HepG2 (cell line): ENCODE data around the gene PRKCZ. TPM values are rescaled to one million over a fixed set of nuclear protein-coding genes. Genes with fewer than 3 reads are reported as not detected.

ENCODE experiments used
- ARID4A ChIP-seq: sonication (generic); formaldehyde crosslinking; IDR thresholded peaks from 2 replicates; pipeline ENCODE4 v1.5.0; 2020; ENCODE audit warnings: mild to moderate bottlenecking, missing genetic modification reagents, borderline replicate concordance
- ASH2L ChIP-seq: fragments of 300-600, 200-600 bp; sonication (generic); IDR thresholded peaks from 2 replicates; pipeline ENCODE4 v1.7.0; 2017; ENCODE audit warnings: low read depth, mild to moderate bottlenecking, moderate library complexity, mixed read lengths, low read length; ENCODE audit not compliant: insufficient read length
- ATF1 ChIP-seq: IDR thresholded peaks from 2 replicates; pipeline ENCODE4 v1.6.1; 2016; ENCODE audit warnings: mild to moderate bottlenecking, control low read depth
- CBX1 ChIP-seq: IDR thresholded peaks from one replicate; pipeline ENCODE4 v1.6.1; 2016; ENCODE audit warnings: antibody characterized with exemption, low read depth
- HDAC6 ChIP-seq: fragments of 200-600 bp; sonication (generic); IDR thresholded peaks from 2 replicates; pipeline ENCODE4 v1.7.0; 2017; ENCODE audit warnings: mild to moderate bottlenecking, antibody characterized with exemption, low read length, low read depth
- HOXA5 ChIP-seq: sonication (generic); formaldehyde crosslinking; IDR thresholded peaks from 2 replicates; pipeline ENCODE4 v1.4.0; 2020; ENCODE audit warnings: missing genetic modification reagents
- ISX ChIP-seq: sonication (generic); formaldehyde crosslinking; conservative IDR thresholded peaks from 2 replicates; pipeline ENCODE4 v1.5.0; 2020; ENCODE audit warnings: missing genetic modification reagents
- NFATC3 ChIP-seq: sonication (generic); formaldehyde crosslinking; IDR thresholded peaks from 2 replicates; pipeline ENCODE4 v1.5.1; 2020; ENCODE audit warnings: mild to moderate bottlenecking, missing genetic modification reagents
- PBX2 ChIP-seq: IDR thresholded peaks from 2 replicates; pipeline ENCODE4 v1.6.1; 2016; ENCODE audit warnings: control low read depth
- TAF1 ChIP-seq: sonication (generic); formaldehyde crosslinking; IDR thresholded peaks from 2 replicates; pipeline ENCODE4 v1.4.0; 2020; ENCODE audit warnings: missing genetic modification reagents
- YEATS2 ChIP-seq: sonication (generic); formaldehyde crosslinking; IDR thresholded peaks from 2 replicates; pipeline ENCODE4 v1.4.0; 2020; ENCODE audit warnings: missing genetic modification reagents, borderline replicate concordance
- ZBTB42 ChIP-seq: sonication (generic); formaldehyde crosslinking; IDR thresholded peaks from 2 replicates; pipeline ENCODE4 v1.5.0; 2020; ENCODE audit warnings: mild to moderate bottlenecking, missing genetic modification reagents
- ZBTB7B ChIP-seq: sonication (generic); formaldehyde crosslinking; IDR thresholded peaks from 2 replicates; pipeline ENCODE4 v1.4.0; 2020; ENCODE audit warnings: missing genetic modification reagents
- ZFP82 ChIP-seq: sonication (generic); formaldehyde crosslinking; IDR thresholded peaks from 2 replicates; pipeline ENCODE4 v1.5.1; 2020; ENCODE audit warnings: mild to moderate bottlenecking, missing genetic modification reagents, borderline replicate concordance
- ZNF337 ChIP-seq: sonication (generic); formaldehyde crosslinking; IDR thresholded peaks from 2 replicates; pipeline ENCODE4 v1.5.1; 2020; ENCODE audit warnings: missing genetic modification reagents, low read depth, mild to moderate bottlenecking, borderline replicate concordance
- ZNF362 ChIP-seq: sonication (generic); formaldehyde crosslinking; IDR thresholded peaks from 2 replicates; pipeline ENCODE4 v1.4.0; 2020; ENCODE audit warnings: missing genetic modification reagents, mild to moderate bottlenecking, borderline replicate concordance
- ZNF674 ChIP-seq: sonication (generic); formaldehyde crosslinking; IDR thresholded peaks from 2 replicates; pipeline ENCODE4 v1.5.0; 2020; ENCODE audit warnings: low read depth, mild to moderate bottlenecking, missing genetic modification reagents
- ZNF678 ChIP-seq: sonication (generic); formaldehyde crosslinking; IDR thresholded peaks from 2 replicates; pipeline ENCODE4 v1.4.0; 2020; ENCODE audit warnings: mild to moderate bottlenecking, missing genetic modification reagents
- ZNF737 ChIP-seq: sonication (generic); formaldehyde crosslinking; IDR thresholded peaks from 2 replicates; pipeline ENCODE4 v1.5.0; 2020; ENCODE audit warnings: missing genetic modification reagents, mild to moderate bottlenecking, borderline replicate concordance
- ZNF75D ChIP-seq: sonication (generic); formaldehyde crosslinking; IDR thresholded peaks from 2 replicates; pipeline ENCODE4 v1.8.1; 2023; ENCODE audit warnings: missing genetic modification reagents, mild to moderate bottlenecking, borderline replicate concordance
- ZNF761 ChIP-seq: sonication (generic); formaldehyde crosslinking; conservative IDR thresholded peaks from 2 replicates; pipeline ENCODE4 v1.4.0; 2020; ENCODE audit warnings: mild to moderate bottlenecking, missing genetic modification reagents
- ZNF788 ChIP-seq: sonication (generic); formaldehyde crosslinking; IDR thresholded peaks from 2 replicates; pipeline ENCODE4 v1.5.0; 2020; ENCODE audit warnings: mild to moderate bottlenecking, missing genetic modification reagents, borderline replicate concordance
- polyA plus RNA-seq, 8 experiments: library from polyadenylated mRNA; depleted of rRNA in 3 of 8; stranded (reverse) in 7 of 8; unstranded in 1 of 8; fragments of >200 nt; fragmentation: Illumina TruSeq in 4 of 8; extraction: Trizol in 4 of 8; gene quantifications; 2 replicates each; pipeline versions ENCODE4 v1.2.1 to v1.2.3, GENCODE V29; 2011 to 2016; ENCODE audit warnings: low read depth in 4 of 8, missing spikeins in 1 of 8, mixed read lengths in 1 of 8; ENCODE audit not compliant: insufficient read depth in 1 of 8
- total RNA-seq, 5 experiments: library from RNA; depleted of rRNA; stranded (reverse); fragments of >200 nt; fragmentation: Illumina TruSeq; extraction: Trizol; gene quantifications; 2 replicates each; pipeline ENCODE4 v1.2.3, GENCODE V29; 2016; ENCODE audit warnings: low read depth in 1 of 5

The PRKCZ gene
- total and polyA plus RNA-seq, 2 of the 13 experiments (the other 11 are each of a cell fraction or from before 2014, with no cell fraction given): 34.7 to 85.2 TPM

- TF ChIP-seq ARID4A (CRISPR knock-in tag) (peak; percentile 83), ZNF737 (no peak), ASH2L (peak; percentile 80), ATF1 (CRISPR knock-in tag) (no peak), ISX (CRISPR knock-in tag) (no peak), ZBTB42 (CRISPR knock-in tag) (0 out of 2 replicates have a peak, but pooled peaks have one; percentile 59), ZNF337 (CRISPR knock-in tag) (peak; percentile 32; the same call in 1 of the 2 replicates), HOXA5 (peak; percentile 52; the same call in 1 of the 2 replicates), ZFP82 (CRISPR knock-in tag) (no peak), HDAC6 (no peak), ZBTB7B (CRISPR knock-in tag) (peak; percentile 52; the same call in 1 of the 2 replicates), YEATS2 (CRISPR knock-in tag) (no peak), NFATC3 (no peak), ZNF788 (CRISPR knock-in tag) (peak; percentile 83), TAF1 (CRISPR knock-in tag) (peak; percentile 43; the same call in 1 of the 2 replicates), ZNF761 (CRISPR knock-in tag) (no peak), ZNF75D (no peak), CBX1 (no peak), ZNF362 (CRISPR knock-in tag) (peak; percentile 87), ZNF674 (CRISPR knock-in tag) (no peak), PBX2 (CRISPR knock-in tag) (no peak), ZNF678 (CRISPR knock-in tag) (0 out of 2 replicates have a peak, but pooled peaks have one; percentile 18)
These were observed 84.6 kb downstream of the PRKCZ start (continued) for GRCh38 chr1:2134621-2135307.
